ENCODE results near the gene SF1.

SF1 gene

DNA sequence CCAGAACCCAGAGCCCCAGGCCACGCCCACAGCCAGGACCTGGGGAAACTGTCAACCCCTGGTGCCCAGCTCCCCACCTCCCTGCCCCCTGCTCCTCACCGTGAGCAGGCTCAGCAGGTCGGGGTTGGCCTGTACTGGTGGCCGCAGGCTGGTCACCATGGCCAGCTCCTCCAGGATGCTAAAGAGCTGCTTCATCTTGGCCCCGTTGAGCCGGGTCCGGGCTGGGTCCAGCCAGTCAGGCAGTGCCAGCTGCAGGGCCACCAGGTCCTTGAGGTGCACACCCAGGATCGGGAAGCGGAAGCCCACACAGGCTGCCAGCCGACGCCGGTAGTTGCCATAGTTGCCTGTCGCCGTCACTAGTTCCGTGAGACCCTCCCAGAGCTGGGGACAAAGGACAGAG lies 41.7 kb downstream of the SF1 start:
- H3K9ac ChIP-seq (ENCODE audit: insufficient read length, low read depth), result no peak overlapping the region
- H3K9me3 ChIP-seq (ENCODE audit: insufficient read depth, low read length), result no peaks in the 10 kb centered on the region
- no peaks in the 10 kb centered on the region for H3K36me3 ChIP-seq (ENCODE audit: insufficient read depth, insufficient read length, low read length)
- peaks cover 16% of the 10 kb centered on the region for H3K27me3 ChIP-seq (ENCODE audit: insufficient read depth, insufficient read length)
- H3K4me3 ChIP-seq (ENCODE audit: insufficient read length, low read depth), result no peak overlapping the region
- peaks cover 23% of the 10 kb centered on the region for H3K4me1 ChIP-seq (ENCODE audit: insufficient read depth, insufficient read length)
- no peak for TF ChIP-seq ZNF274 (IDR thresholded peaks at IDR 0.05; ENCODE audit: low read depth, low read length)
- no peak for TF ChIP-seq SUZ12 (IDR thresholded peaks at IDR 0.05; ENCODE audit: extremely low read depth, insufficient read depth, insufficient read length)
- TF ChIP-seq YY1 (IDR thresholded peaks at IDR 0.05; ENCODE audit: insufficient read depth, insufficient read length), result no peak
- DNase-seq (ENCODE audit: low read depth, low spot score), result no peak

DNA sequence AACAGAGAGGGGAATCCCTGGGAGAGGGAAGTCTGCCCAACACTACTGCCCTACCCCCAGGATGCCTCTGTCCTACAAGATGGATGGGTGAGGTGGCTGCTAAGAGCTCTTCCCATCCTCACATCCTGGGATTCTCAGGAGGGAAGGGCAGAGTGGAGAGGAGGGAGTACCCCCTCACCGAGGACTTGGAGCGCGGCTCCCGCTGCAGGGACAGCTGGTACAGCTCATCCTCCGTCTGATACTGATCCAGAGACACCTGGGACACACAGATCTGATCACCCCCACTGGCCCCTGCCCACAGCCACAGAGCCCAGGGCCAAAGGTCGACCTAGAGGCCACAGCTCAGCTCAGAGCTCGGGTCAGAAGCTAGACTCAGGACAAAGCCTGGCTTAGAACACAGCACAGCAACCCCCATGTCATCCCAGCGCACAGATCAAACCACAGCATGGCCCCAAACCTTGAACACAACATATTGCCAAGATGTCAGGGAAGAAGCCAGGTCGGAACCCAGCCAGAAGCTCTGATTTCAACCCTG lies 42.5 kb downstream of the SF1 start:
- Histone ChIP-seq H3K9ac (ENCODE audit: insufficient read length, low read depth) (peak overlapping the region; percentile 27), H3K27me3 (ENCODE audit: insufficient read depth, insufficient read length) (peaks cover 8% of the 10 kb centered on the region), H3K36me3 (ENCODE audit: insufficient read depth, insufficient read length, low read length) (no peaks in the 10 kb centered on the region), H3K4me1 (ENCODE audit: insufficient read depth, insufficient read length) (peaks cover 16% of the 10 kb centered on the region), H3K4me3 (ENCODE audit: insufficient read length, low read depth) (no peak overlapping the region), H3K9me3 (ENCODE audit: insufficient read depth, low read length) (no peaks in the 10 kb centered on the region)
- DNase-seq (ENCODE audit: low read depth, low spot score), result no peak
- TF ChIP-seq ZNF274 (IDR thresholded peaks at IDR 0.05; ENCODE audit: low read depth, low read length) (no peak), YY1 (IDR thresholded peaks at IDR 0.05; ENCODE audit: insufficient read depth, insufficient read length) (no peak), SUZ12 (IDR thresholded peaks at IDR 0.05; ENCODE audit: extremely low read depth, insufficient read depth, insufficient read length) (no peak)

DNA sequence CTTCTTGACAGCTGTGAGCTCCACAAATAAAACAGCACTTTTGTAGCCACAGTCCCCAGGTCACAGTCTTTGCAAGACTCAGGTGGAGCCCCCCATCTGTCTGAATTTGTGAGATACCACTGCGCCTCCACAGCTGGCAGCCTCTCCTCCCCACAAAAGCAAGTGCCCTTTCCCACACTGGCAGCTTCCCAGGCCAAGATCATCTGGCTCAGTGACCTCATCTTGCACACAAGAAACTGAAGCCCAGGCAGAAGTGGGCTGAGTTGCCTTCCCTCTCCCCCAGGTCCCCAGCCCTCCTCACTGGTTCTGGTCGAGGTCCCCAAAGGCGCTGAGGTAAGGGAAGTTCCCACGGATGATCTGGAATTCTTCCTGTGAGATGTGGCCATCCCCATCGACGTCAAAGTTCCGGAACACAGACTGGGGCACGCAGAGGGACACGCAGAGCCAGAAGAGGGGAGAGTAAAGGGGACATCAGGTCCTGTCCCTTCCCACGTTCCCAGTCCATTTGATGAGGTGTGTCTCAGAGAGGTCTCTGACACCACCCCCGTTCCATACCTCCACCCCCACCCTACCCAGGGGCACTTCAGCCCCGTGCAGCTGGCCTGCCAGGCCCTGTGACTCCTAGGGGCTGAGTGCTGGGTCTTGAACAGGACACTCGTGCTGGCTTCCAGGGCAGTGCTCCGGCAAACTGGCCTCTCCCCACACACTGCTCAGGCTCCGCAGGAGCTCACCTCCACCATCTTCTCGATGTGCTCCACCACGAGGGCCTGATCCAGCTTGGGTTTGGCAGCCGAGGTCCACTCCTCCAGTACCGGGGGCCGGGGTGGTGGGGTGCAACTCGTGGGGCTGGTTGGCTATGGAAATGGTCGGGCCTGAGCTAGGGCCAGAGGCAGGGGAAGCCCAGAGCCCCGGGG lies 43.3 kb downstream of the SF1 start:
- no peak for DNase-seq (ENCODE audit: low read depth, low spot score)
- Histone ChIP-seq H3K27me3 (ENCODE audit: insufficient read depth, insufficient read length) (peaks cover under 1% of the 10 kb centered on the region), H3K36me3 (ENCODE audit: insufficient read depth, insufficient read length, low read length) (no peaks in the 10 kb centered on the region)

DNA sequence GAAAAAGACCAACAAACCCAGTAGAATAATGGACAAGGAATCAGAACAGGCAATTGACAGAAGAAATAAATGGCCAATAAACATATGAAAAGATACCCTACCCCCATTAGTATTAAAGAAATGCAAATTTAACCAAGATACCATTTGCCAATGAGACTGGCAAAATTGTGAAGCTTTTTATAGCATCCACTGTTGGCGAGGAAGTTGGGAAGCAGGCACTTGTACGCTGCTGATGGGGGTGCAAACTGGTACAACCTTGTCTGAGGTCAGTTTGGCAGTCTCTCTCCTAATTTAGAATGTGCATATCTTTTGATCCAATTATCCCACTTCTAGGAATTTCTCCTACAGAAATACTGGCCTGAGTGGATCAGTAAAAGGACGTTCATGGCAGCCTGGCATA lies 46.7 kb downstream of the SF1 start:
- Histone ChIP-seq H3K4me1 (ENCODE audit: insufficient read depth, insufficient read length) (peaks cover 15% of the 10 kb centered on the region), H3K9ac (ENCODE audit: insufficient read length, low read depth) (no peak overlapping the region), H3K27me3 (ENCODE audit: insufficient read depth, insufficient read length) (no peaks in the 10 kb centered on the region), H3K36me3 (ENCODE audit: insufficient read depth, insufficient read length, low read length) (no peaks in the 10 kb centered on the region), H3K9me3 (ENCODE audit: insufficient read depth, low read length) (no peaks in the 10 kb centered on the region), H3K4me3 (ENCODE audit: insufficient read length, low read depth) (no peak overlapping the region)
- DNase-seq (ENCODE audit: low read depth, low spot score), result no peak
- TF ChIP-seq SUZ12 (IDR thresholded peaks at IDR 0.05; ENCODE audit: extremely low read depth, insufficient read depth, insufficient read length), result no peak
- no peak for TF ChIP-seq YY1 (IDR thresholded peaks at IDR 0.05; ENCODE audit: insufficient read depth, insufficient read length)
- TF ChIP-seq ZNF274 (IDR thresholded peaks at IDR 0.05; ENCODE audit: low read depth, low read length), result no peak

More for the DNA sequence above, 43.3 kb downstream of the SF1 start:
- H3K4me3 ChIP-seq (ENCODE audit: insufficient read length, low read depth), result no peak overlapping the region
- peak overlapping the region; percentile 0 for H3K9ac ChIP-seq (ENCODE audit: insufficient read length, low read depth)
- peaks cover 20% of the 10 kb centered on the region for H3K4me1 ChIP-seq (ENCODE audit: insufficient read depth, insufficient read length)
- H3K9me3 ChIP-seq (ENCODE audit: insufficient read depth, low read length), result no peaks in the 10 kb centered on the region
- TF ChIP-seq SUZ12 (IDR thresholded peaks at IDR 0.05; ENCODE audit: extremely low read depth, insufficient read depth, insufficient read length) (no peak), YY1 (IDR thresholded peaks at IDR 0.05; ENCODE audit: insufficient read depth, insufficient read length) (no peak)

DNA sequence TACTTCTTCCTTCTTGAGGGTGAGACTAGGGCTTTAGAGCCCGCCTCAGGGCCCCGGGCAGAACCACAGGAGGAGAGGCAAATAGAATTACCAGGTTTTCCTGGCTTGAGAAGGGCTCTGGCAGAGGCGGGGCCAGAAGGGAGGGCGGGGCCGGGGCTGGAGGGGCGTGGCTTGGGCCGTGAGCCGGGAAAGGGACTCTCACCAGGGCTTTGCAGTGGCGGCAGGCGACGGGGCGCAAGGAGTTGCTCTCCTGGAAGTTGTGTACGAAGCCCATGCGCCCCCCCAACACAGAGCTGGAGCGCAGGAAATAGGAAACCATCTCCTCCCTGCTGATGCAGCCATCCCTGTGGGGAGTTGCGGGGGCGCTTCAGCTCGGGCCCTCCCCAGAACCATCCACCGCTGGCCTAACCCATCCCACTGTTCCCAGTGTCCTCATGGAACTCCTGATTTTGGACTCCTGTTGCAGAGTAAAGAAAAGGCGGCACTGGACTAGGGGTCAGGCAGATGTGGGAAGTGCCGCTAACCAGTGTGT lies 48.4 kb downstream of the SF1 start:
- TF ChIP-seq SUZ12 (IDR thresholded peaks at IDR 0.05; ENCODE audit: extremely low read depth, insufficient read depth, insufficient read length) (no peak), ZNF274 (IDR thresholded peaks at IDR 0.05; ENCODE audit: low read depth, low read length) (no peak), YY1 (IDR thresholded peaks at IDR 0.05; ENCODE audit: insufficient read depth, insufficient read length) (no peak)
- peaks cover 26% of the 10 kb centered on the region for H3K4me1 ChIP-seq (ENCODE audit: insufficient read depth, insufficient read length)
- H3K4me3 ChIP-seq (ENCODE audit: insufficient read length, low read depth), result no peak overlapping the region
- H3K27me3 ChIP-seq (ENCODE audit: insufficient read depth, insufficient read length), result no peaks in the 10 kb centered on the region
- H3K9me3 ChIP-seq (ENCODE audit: insufficient read depth, low read length), result no peaks in the 10 kb centered on the region
- peak overlapping the region; percentile 68 for H3K9ac ChIP-seq (ENCODE audit: insufficient read length, low read depth)
- DNase-seq (ENCODE audit: low read depth, low spot score), result no peak
- no peaks in the 10 kb centered on the region for H3K36me3 ChIP-seq (ENCODE audit: insufficient read depth, insufficient read length, low read length)

DNA sequence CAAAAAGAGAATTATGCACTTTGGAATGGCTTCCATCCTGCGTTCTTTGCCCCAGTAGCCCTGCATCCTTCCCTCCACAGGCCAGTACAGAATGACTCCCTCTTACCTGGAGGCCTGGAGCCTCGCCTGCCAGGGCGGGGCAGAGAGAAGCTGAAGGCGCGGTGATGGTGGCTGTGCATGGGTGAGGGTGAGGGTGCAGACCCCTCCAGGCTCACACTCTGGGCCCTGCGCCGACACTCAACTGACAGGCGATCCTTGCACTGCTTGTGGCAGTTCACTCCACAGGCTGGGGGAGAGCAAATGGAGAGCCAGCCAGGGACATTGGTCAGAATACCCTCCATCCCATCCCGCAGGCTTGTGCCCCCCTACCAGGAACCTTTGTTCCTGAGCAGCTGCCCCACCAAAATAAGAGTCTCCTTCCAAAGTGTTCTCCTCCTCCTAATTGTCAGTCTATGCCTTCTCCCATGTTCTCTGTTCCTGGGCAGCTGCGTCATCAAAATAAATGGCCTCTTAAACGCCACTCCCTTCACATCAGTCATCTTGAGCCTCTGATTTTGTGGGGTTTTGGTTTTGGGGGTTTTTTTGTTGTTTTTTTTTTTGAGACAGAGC lies 49.5 kb downstream of the SF1 start:
- no peak overlapping the region for H3K4me3 ChIP-seq (ENCODE audit: insufficient read length, low read depth)
- H3K27me3 ChIP-seq (ENCODE audit: insufficient read depth, insufficient read length), result peaks cover 3% of the 10 kb centered on the region
- no peak for TF ChIP-seq YY1 (IDR thresholded peaks at IDR 0.05; ENCODE audit: insufficient read depth, insufficient read length)
- DNase-seq (ENCODE audit: low read depth, low spot score), result no peak
- H3K36me3 ChIP-seq (ENCODE audit: insufficient read depth, insufficient read length, low read length), result no peaks in the 10 kb centered on the region
- H3K9me3 ChIP-seq (ENCODE audit: insufficient read depth, low read length), result no peaks in the 10 kb centered on the region
- peaks cover 35% of the 10 kb centered on the region for H3K4me1 ChIP-seq (ENCODE audit: insufficient read depth, insufficient read length)
- H3K9ac ChIP-seq (ENCODE audit: insufficient read length, low read depth), result no peak overlapping the region
